A549 (cell line): Measurements from ENCODE around the gene CHMP6. TPM values are rescaled to one million over a fixed set of nuclear protein-coding genes. Genes with fewer than 3 reads are reported as not detected.

Experiments
- ATAC-seq, 2 experiments: fragments of 200-7000 bp in 1 of 2; fragments of >200 bp in 1 of 2; cut with Nextera tagmentation in 1 of 2; cut with Tn5 transposase in 1 of 2; 3 replicates each; pipeline versions ENCODE4 v1.8.0 to v1.9.1; 2018 to 2020; ENCODE audit warnings: mild to moderate bottlenecking in 1 of 2, moderate library complexity in 1 of 2
- CTCF ChIA-PET: fragments of 300-600 bp; sonication (Branson Sonifier 250); formaldehyde crosslinking; extraction: SDS; loops from one replicate; lab custom pipeline; 2021; ENCODE audit warnings: antibody characterized with exemption, inconsistent platforms; lab: Yijun Ruan, JAX
- POLR2A ChIA-PET: fragments of 350-600 bp; formaldehyde crosslinking; extraction: SDS; loops from one replicate; lab custom pipeline; 2021; ENCODE audit warnings: antibody characterized with exemption, inconsistent platforms; lab: Yijun Ruan, JAX
- DNase-seq, 2 experiments: peaks; one replicate each; pipeline versions ENCODE4 v3.0.0 to v3.0.0-alpha.2; 2011 to 2016; ENCODE audit warnings: low read depth in 1 of 2, low spot score in 1 of 2
- FAIRE-seq: peaks from 2 replicates; lab custom pipeline; 2011; peaks lifted over from hg19 to GRCh38; lab: Jason Lieb, UNC
- H3K27ac ChIP-seq, 2 experiments: fragments of >200 bp; sonication (Bioruptor Twin); formaldehyde crosslinking; 3 replicates each; pipeline ENCODE4 v1.5.1; 2016 to 2017
- H3K4me1 ChIP-seq: fragments of >200 bp; sonication (Bioruptor Twin); formaldehyde crosslinking; 3 replicates; pipeline ENCODE4 v1.6.1; 2016
- H3K4me2 ChIP-seq: fragments of >200 bp; sonication (Bioruptor Twin); formaldehyde crosslinking; 3 replicates; pipeline ENCODE4 v1.6.1; 2016
- H3K4me3 ChIP-seq: fragments of >200 bp; sonication (Bioruptor Twin); formaldehyde crosslinking; 3 replicates; pipeline ENCODE4 v1.5.1; 2016
- H3K9me3 ChIP-seq: fragments of >200 bp; sonication (Bioruptor Twin); formaldehyde crosslinking; 3 replicates; pipeline ENCODE4 v1.6.1; 2016
- BHLHE40 ChIP-seq: IDR thresholded peaks from 2 replicates; pipeline ENCODE4 v1.6.1; 2012; ENCODE audit warnings: low read depth, low read length, inconsistent platforms
- CBX2 ChIP-seq: fragments of 200-600 bp; sonication (generic); IDR thresholded peaks from 2 replicates; pipeline ENCODE4 v1.6.1; 2016; ENCODE audit warnings: low read depth, mild to moderate bottlenecking, borderline replicate concordance
- CEBPB ChIP-seq, 2 experiments: fragments of >200 bp in 1 of 2; sonication (Bioruptor Twin) in 1 of 2; formaldehyde crosslinking in 1 of 2; IDR thresholded peaks; 2 replicates each; pipeline ENCODE4 v1.6.1; 2012 to 2016
- CHD2 ChIP-seq: fragments of 150-350 bp; IDR thresholded peaks from 2 replicates; pipeline ENCODE4 v1.6.1; 2014; ENCODE audit warnings: low read length; ENCODE audit not compliant: partially characterized antibody
- EHF ChIP-seq: fragments of 250-450 bp; sonication (Bioruptor Pico); IDR thresholded peaks from 2 replicates; pipeline ENCODE4 v1.5.0; 2020; ENCODE audit warnings: mild to moderate bottlenecking
- ELK1 ChIP-seq: fragments of 150-350 bp; IDR thresholded peaks from 2 replicates; pipeline ENCODE4 v1.6.1; 2014; ENCODE audit warnings: low read depth, mild to moderate bottlenecking, low read length
- FOSL2 ChIP-seq, 2 experiments: fragments of 450-650 bp in 1 of 2; fragments of >200 bp in 1 of 2; sonication (Bioruptor Twin) in 1 of 2; formaldehyde crosslinking; IDR thresholded peaks; 2 replicates each; pipeline versions ENCODE4 v1.5.0 to v1.6.1; 2016 to 2020; ENCODE audit warnings: mild to moderate bottlenecking in 1 of 2, moderate library complexity in 1 of 2
- MAFK ChIP-seq: fragments of 450-650 bp; IDR thresholded peaks from 2 replicates; pipeline ENCODE4 v1.6.1; 2014; ENCODE audit not compliant: partially characterized antibody
- MAZ ChIP-seq: fragments of 150-350 bp; IDR thresholded peaks from 2 replicates; pipeline ENCODE4 v1.6.1; 2014; ENCODE audit warnings: antibody characterized with exemption, low read depth, low read length, borderline replicate concordance
- NFE2L2 ChIP-seq: fragments of 150-350 bp; conservative IDR thresholded peaks from 2 replicates; pipeline ENCODE4 v1.6.1; 2014; ENCODE audit warnings: low read length
- NPAS2 ChIP-seq: fragments of 250-450 bp; sonication (Bioruptor Pico); IDR thresholded peaks from 2 replicates; pipeline ENCODE4 v1.8.0; 2022; ENCODE audit warnings: mild to moderate bottlenecking, moderate library complexity, borderline replicate concordance
- PHF8 ChIP-seq: fragments of 200-600 bp; sonication (generic); IDR thresholded peaks from 2 replicates; pipeline ENCODE4 v1.6.1; 2016; ENCODE audit warnings: low read depth, mild to moderate bottlenecking, antibody characterized with exemption, moderate library complexity, borderline replicate concordance
- SMC3 ChIP-seq: fragments of >200 bp; sonication (Bioruptor Twin); formaldehyde crosslinking; IDR thresholded peaks from 3 replicates; pipeline ENCODE4 v1.6.1; 2018; ENCODE audit warnings: inconsistent platforms
- SREBF2 ChIP-seq: fragments of 450-650 bp; IDR thresholded peaks from 2 replicates; pipeline ENCODE4 v1.6.1; 2014; ENCODE audit warnings: mild to moderate bottlenecking, moderate library complexity
- WGBS: methylation state at CpG from one replicate; pipeline ENCODE4 v1.1.6; 2017; ENCODE audit errors: missing lambda C conversion rate; 5-methylcytosine and 5-hydroxymethylcytosine counted together
- polyA plus RNA-seq, 4 experiments: library from polyadenylated mRNA; depleted of rRNA in 3 of 4; stranded (reverse); fragments of >200 nt; fragmentation: RNase III in 1 of 4; extraction: RNeasy Plus Mini Kit Qiagen cat#74134 plus additional on column Dnase treatment in 1 of 4; gene quantifications; 2 replicates in 3 of 4; 3 replicates in 1 of 4; pipeline ENCODE4 v1.2.3, GENCODE V29; 2011 to 2017

Gene CHMP6
- polyA plus RNA-seq, 2 of the 4 experiments (the other 2 are of a cell fraction) = 28.9 to 30.8 TPM

- H3K4me2 ChIP-seq = no peak overlapping the region
- DNase-seq = no peak
- FAIRE-seq = no peak
- no peak overlapping the region for H3K4me3 ChIP-seq
- 79% methylated on average over 31 of the region's 31 CpGs for WGBS
- no peak overlapping the region for H3K27ac ChIP-seq
- peak; percentile 6 to 12; a peak in 2 of 6 replicates for ATAC-seq
- H3K4me1 ChIP-seq = peaks cover 4% of the 10 kb centered on the region; the same call in 2 of the 3 replicates
- TF ChIP-seq BHLHE40 (no peak), PHF8 (no peak), MAZ (no peak)
- ChIA-PET POLR2A (no interaction called here), CTCF (interaction anchor here (1.0 to 4.3 kb wide), 12 partner anchors 10 to 877 kb away, joined by 3 to 31 read pairs (median 4); partner anchors contain the start of gene GAA)
- H3K9me3 ChIP-seq = no peaks in the 10 kb centered on the region
Observed at GRCh38 chr17:80978499-80979497, 12.8 kb upstream of the CHMP6 start.

- TF ChIP-seq NPAS2 (CRISPR knock-in tag) (no peak), SMC3 (no peak), CBX2 (no peak), CEBPB (IDR thresholded peaks at IDR 0.05) (no peak), NFE2L2 (no peak), CHD2 (no peak)
- no peak for FAIRE-seq
- no peak overlapping the region for H3K27ac ChIP-seq
- H3K9me3 ChIP-seq = no peaks in the 10 kb centered on the region
- WGBS = 82% methylated on average over 26 of the region's 26 CpGs
- ATAC-seq = no peak
- no peak overlapping the region for H3K4me3 ChIP-seq
- H3K4me2 ChIP-seq = no peak overlapping the region
- peaks cover 4% of the 10 kb centered on the region; the same call in 2 of the 3 replicates for H3K4me1 ChIP-seq
- POLR2A ChIA-PET = no interaction called here
- CTCF ChIA-PET = interaction anchor here (0.7 to 4.3 kb wide), 14 partner anchors 9 to 971 kb away, joined by 3 to 31 read pairs (median 4); partner anchors contain the start of gene GAA
- DNase-seq = no peak
Observed at GRCh38 chr17:80979547-80980378, 11.9 kb upstream of the CHMP6 start.

DNA sequence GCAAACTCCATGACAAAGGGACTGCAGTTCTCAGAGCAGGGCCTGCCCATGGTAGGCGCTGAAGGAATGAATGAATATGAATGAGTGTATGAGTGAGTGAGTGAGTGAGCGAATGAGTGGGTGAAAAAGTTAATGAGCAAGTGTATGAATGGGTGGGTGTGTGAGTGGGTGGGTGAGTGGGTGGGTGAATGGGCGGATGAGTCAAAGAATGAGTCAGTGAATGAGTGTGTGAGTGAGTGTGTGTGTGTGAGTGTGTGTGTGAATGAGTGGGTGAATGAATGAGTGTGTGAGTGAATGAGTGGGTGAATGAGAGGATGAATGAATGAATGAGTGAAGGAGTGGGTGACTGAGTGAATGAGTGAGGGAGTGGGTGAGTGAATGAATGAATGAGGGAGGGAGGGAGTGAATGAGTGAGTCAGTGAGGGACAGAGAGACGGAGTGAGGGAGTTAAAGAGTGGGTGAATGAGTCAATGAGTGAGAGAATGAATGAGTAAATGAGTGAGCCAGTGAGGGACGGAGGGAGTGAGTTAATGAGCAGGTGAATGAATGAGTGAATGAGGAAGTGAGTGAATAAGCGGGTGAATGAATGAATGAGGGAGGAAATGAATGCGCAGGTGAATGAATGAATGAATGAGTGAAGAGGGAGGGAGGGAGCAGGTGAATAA is 11.1 kb upstream of the CHMP6 start:
- DNase-seq = peak in 1 of 2 experiments; percentile 48
- peak overlapping the region; percentile 95 for H3K4me2 ChIP-seq
- H3K4me1 ChIP-seq = peaks cover 4% of the 10 kb centered on the region; the same call in 2 of the 3 replicates
- 49% methylated on average over 7 of the region's 7 CpGs for WGBS
- FAIRE-seq = no peak
- ATAC-seq = 0 out of 6 replicates have a peak, but pooled peaks of 1 of the 2 experiments have one; percentile 10
- H3K4me3 ChIP-seq = peak overlapping the region; percentile 41
- POLR2A ChIA-PET = no interaction called here
- TF ChIP-seq MAFK (no peak), SREBF2 (no peak), BHLHE40 (0 out of 2 replicates have a peak, but pooled peaks have one; percentile 31), MAZ (no peak), EHF (CRISPR knock-in tag) (no peak), FOSL2 (IDR thresholded peaks at IDR 0.05) (no peak), FOSL2 (CRISPR knock-in tag; IDR thresholded peaks at IDR 0.05) (peak; percentile 52), ELK1 (no peak)
- TF ChIP-seq, all 56 proteins: peak for 2
- Histone ChIP-seq H3K27ac (peak overlapping the region in 1 of 2 experiments; percentile 76; a peak in 2 of 6 replicates), H3K9me3 (no peaks in the 10 kb centered on the region)
- CTCF ChIA-PET = interaction anchor here (0.7 to 4.3 kb wide), 34 partner anchors 9 to 972 kb away, joined by 3 to 51 read pairs (median 4); partner anchors contain the start of genes CHMP6, GAA and NPTX1
